Measurements from ENCODE around the gene ETS1. TPM values are rescaled to one million over a fixed set of nuclear protein-coding genes. Genes with fewer than 3 reads are reported as not detected.

Gene ETS1
- total RNA-seq, 1 experiment from 2014 or later: 3.7 TPM

GRCh38 chr11:128437136-128437535, 150.2 kb downstream of the ETS1 start:
- BruUV-seq (replicated peaks): no TSS peak
- POLR2A ChIA-PET (ENCODE audit: low non-redundant PET): no interaction called here
- Histone ChIP-seq H3K36me3 (ENCODE audit: insufficient read depth, low read length, poor library complexity, severe bottlenecking) (no peaks in the 10 kb centered on the region), H3K4me1 (ENCODE audit: insufficient read depth, low read length, poor library complexity, severe bottlenecking) (no peaks in the 10 kb centered on the region), H3K27me3 (replicated peaks; ENCODE audit: insufficient read depth, low read depth, low read length, poor library complexity) (peaks cover 63% of the 10 kb centered on the region), H3K9me3 (ENCODE audit: low read depth, low read length, poor library complexity, severe bottlenecking) (no peaks in the 10 kb centered on the region), H3K27ac (ENCODE audit: low read depth, low read length, poor library complexity, severe bottlenecking) (no peak overlapping the region), H3K4me3 (ENCODE audit: low read depth, low read length, poor library complexity, severe bottlenecking) (no peak overlapping the region)
- intact Hi-C loops (cut with micrococcal nuclease; ENCODE audit: unreplicated experiment): no loop called here
- no peak for DNase-seq (ENCODE audit: low spot score)
- CTCF ChIA-PET: no interaction called here
- TF ChIP-seq EZH2 (IDR thresholded peaks at IDR 0.05; ENCODE audit: borderline replicate concordance, low read depth, low read length, poor library complexity, severe bottlenecking) (no peak), CTCF (conservative IDR thresholded peaks at IDR 0.05; ENCODE audit: low read depth, low read length) (no peak)

- Histone ChIP-seq H3K4me1 (ENCODE audit: insufficient read depth, low read length, poor library complexity, severe bottlenecking) (no peaks in the 10 kb centered on the region), H3K36me3 (ENCODE audit: insufficient read depth, low read length, poor library complexity, severe bottlenecking) (no peaks in the 10 kb centered on the region), H3K27me3 (replicated peaks; ENCODE audit: insufficient read depth, low read depth, low read length, poor library complexity) (peaks cover 40% of the 10 kb centered on the region), H3K9me3 (ENCODE audit: low read depth, low read length, poor library complexity, severe bottlenecking) (no peaks in the 10 kb centered on the region), H3K4me3 (ENCODE audit: low read depth, low read length, poor library complexity, severe bottlenecking) (no peak overlapping the region), H3K27ac (ENCODE audit: low read depth, low read length, poor library complexity, severe bottlenecking) (no peak overlapping the region)
- ChIA-PET POLR2A (ENCODE audit: low non-redundant PET) (no interaction called here), CTCF (no interaction called here)
- BruUV-seq (replicated peaks): no TSS peak
- intact Hi-C loops (cut with micrococcal nuclease; ENCODE audit: unreplicated experiment): no loop called here
- DNase-seq (ENCODE audit: low spot score): no peak
- TF ChIP-seq CTCF (conservative IDR thresholded peaks at IDR 0.05; ENCODE audit: low read depth, low read length) (no peak), EZH2 (IDR thresholded peaks at IDR 0.05; ENCODE audit: borderline replicate concordance, low read depth, low read length, poor library complexity, severe bottlenecking) (no peak)
Measured at GRCh38 chr11:128434818-128435217, 152.5 kb downstream of the ETS1 start.

- Histone ChIP-seq H3K27me3 (replicated peaks; ENCODE audit: insufficient read depth, low read depth, low read length, poor library complexity) (peaks cover 37% of the 10 kb centered on the region), H3K27ac (ENCODE audit: low read depth, low read length, poor library complexity, severe bottlenecking) (no peak overlapping the region), H3K36me3 (ENCODE audit: insufficient read depth, low read length, poor library complexity, severe bottlenecking) (no peaks in the 10 kb centered on the region), H3K9me3 (ENCODE audit: low read depth, low read length, poor library complexity, severe bottlenecking) (no peaks in the 10 kb centered on the region), H3K4me1 (ENCODE audit: insufficient read depth, low read length, poor library complexity, severe bottlenecking) (no peaks in the 10 kb centered on the region), H3K4me3 (ENCODE audit: low read depth, low read length, poor library complexity, severe bottlenecking) (no peak overlapping the region)
- ChIA-PET CTCF (no interaction called here), POLR2A (ENCODE audit: low non-redundant PET) (no interaction called here)
- no TSS peak for BruUV-seq (replicated peaks)
- no peak for DNase-seq (ENCODE audit: low spot score)
- intact Hi-C loops (cut with micrococcal nuclease; ENCODE audit: unreplicated experiment): no loop called here
- TF ChIP-seq CTCF (conservative IDR thresholded peaks at IDR 0.05; ENCODE audit: low read depth, low read length) (no peak), EZH2 (IDR thresholded peaks at IDR 0.05; ENCODE audit: borderline replicate concordance, low read depth, low read length, poor library complexity, severe bottlenecking) (no peak)
Measured at GRCh38 chr11:128434411-128434810, 152.9 kb downstream of the ETS1 start.

Data from A673 (cell line).